LHCN-M2 (cell line): ENCODE data around the gene KHDC1L. TPM values are rescaled to one million over a fixed set of nuclear protein-coding genes. Genes with fewer than 3 reads are reported as not detected.
A peak's percentile ranks its signal among the peaks of the same experiment; 100 is the strongest.
"Not testable (repeated sequence)": the region's sequence is repeated elsewhere in the genome, so short reads cannot be mapped to it uniquely, and the experiment has no call there.

Experiments
- DNase-seq: peaks from one replicate; pipeline ENCODE4 v3.0.0-alpha.2; 2012; ENCODE audit warnings: low read depth
- polyA plus RNA-seq: library from polyadenylated mRNA; unstranded; fragments of >200 nt; gene quantifications from one replicate; pipeline ENCODE4 v1.2.1, GENCODE V29; 2012; ENCODE audit warnings: missing spikeins
- total RNA-seq: library from RNA; depleted of rRNA; stranded (reverse); fragments of >200 nt; gene quantifications from 2 replicates; pipeline ENCODE4 v1.2.3, GENCODE V29; 2014; rRNA removed

Gene KHDC1L, protein sequence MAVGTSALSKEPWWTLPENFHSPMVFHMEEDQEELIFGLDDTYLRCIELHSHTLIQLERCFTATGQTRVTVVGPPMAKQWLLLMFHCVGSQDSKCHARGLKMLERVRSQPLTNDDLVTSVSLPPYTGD
- not detected in 2 replicates for total RNA-seq
- polyA plus RNA-seq: 0.21 TPM

DNA sequence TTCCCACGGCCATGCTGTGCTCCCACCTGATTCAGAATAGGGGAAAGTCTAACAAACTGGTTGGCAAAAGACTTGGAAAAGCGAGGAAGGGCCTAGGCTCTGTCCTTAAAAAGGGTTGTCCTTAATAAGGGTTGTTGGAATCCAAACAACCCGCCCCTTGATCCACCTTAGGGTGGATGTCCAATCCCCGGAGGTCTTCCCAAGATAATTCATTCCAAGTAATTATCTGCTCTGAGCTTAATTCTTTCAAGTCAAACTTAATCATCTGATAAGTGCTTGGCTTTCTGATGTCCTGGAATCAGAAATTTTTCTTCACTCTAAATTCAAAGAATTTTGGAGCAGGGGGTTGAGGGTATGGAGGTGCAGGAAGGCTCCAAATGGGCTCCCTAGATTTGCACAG is at the start of gene KHDC1L:
KHDC1L (minus strand) TSS at position 101 of the 400 bp plus-strand sequence; CDS start at position 13, 88 bp downstream.
- DNase-seq: no peak

DNA sequence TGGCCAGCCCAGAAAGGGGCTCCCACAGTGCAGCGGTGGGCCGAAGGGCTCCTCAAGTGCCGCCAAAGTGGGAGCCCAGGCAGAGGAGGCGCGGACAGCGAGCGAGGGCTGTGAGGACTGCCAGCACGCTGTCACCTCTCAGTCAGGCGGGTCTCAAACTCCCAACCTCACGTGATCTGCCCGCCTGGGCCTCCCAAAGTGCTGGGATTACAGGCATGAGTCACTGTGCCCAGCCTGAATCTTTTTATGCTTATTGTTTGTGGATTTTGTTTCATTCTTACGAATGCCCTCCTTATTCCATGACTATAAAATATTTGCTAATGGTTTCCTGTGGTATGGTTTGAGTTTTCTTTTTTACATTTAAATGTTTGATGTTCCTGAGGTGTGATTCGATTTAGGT is 44.0 kb upstream of the KHDC1L start:
- DNase-seq: peak; percentile 12

DNA sequence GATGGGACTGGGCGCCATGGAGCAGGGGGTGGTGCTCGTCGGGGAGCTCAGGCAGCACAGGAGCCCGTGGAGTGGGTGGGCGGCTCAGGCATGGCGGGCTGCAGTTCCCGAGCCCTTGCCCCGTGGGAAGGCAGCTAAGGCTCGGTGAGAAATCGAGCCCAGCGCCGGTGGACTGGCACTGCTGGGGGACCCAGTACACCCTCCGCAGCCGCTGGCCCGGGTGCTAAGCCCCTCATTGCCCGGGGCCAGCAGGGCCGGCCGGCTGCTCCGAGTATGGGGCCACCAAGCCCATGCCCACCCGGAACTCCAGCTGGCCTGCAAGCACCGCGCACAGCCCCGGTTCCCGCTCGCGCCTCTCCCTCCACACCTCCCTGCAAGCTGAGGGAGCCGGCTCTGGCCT is 43.6 kb upstream of the KHDC1L start:
- not testable (repeated sequence) for DNase-seq

DNA sequence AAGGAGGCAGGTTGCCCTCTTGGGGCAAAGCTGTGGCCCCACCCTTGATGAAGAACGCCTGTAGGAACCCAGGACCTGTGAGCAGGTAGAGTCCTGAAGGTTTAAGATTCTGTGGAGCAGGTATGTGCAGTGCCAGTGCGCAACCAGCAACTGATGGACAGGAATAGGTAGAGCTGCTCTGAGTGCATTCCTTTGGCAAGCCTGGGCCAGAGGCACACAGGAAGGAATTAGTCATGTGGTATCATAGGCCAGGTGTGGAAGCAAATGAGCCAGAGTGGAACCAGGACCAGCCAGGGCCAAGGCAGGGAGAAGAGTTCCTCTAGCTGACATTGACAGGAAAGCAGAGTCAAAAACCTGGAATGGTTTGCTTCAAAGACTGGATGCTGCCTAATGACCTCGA is 39.1 kb upstream of the KHDC1L start:
- DNase-seq: no peak

DNA sequence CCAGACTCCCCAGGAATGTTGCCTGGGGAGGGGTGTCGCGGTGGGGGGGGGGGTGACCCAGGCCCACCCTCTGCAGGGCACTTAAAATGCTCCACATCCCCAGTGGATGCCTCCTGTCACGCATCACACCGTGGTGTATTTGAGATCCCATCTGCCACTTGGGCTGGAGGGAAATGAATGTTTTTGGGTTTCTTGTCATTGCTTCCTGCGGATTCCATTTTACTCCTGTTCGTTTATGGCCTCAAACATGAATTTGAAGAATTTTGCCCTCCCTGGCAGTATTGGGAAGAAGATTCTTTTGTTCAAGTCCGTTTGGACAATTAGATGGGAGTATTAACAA is 38.2 kb upstream of the KHDC1L start:
- DNase-seq: peak; percentile 7

DNA sequence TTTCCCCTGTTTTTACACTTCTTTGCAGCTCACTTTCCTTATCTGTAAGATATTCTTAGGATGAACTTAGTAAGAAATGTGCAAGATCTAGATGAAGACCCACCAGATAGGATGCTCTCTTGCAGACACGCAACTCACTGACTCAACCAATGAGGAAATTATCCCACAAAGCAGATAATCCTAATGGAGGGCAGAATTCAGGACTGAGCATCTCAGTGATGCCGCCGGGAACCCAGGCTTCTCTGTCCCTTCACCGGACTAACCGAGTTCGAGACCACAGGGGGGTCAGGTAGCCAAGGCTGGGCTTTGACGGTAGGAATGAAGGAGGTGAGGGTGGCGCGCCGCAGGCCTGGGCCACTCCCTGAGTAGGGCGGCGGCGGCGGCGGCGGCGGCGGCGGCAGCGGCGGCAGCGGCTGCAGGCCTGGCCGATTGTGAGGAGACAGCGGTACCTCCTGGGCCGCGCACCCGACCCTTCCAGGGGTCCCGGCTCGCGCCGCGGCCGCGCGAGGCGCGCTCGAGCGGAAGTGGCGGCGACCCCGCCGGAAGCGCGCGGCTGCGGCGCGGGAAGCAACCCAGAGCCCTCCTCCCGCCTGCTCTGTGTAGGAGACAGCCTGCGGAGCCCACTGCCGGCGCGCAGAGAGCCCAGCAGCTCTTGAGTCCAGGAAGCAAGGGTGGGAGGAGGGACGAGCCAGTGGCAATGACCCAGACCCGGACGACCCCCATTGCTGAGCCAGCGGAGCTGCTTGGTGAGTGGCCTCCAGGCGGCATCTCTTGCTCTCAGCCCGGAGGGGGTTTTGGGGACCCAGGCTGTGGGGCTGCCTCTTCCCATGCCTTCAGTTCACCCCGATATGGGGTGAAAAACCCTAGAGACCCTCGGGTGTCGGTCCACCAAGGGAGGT is 37.6 kb upstream of the KHDC1L start, which contains the start of gene KHDC1:
KHDC1 (minus strand) TSS at position 526 of the 899 bp plus-strand sequence. CDS start 20,679 bp downstream, outside the sequence.
- DNase-seq: peak; percentile 50

DNA sequence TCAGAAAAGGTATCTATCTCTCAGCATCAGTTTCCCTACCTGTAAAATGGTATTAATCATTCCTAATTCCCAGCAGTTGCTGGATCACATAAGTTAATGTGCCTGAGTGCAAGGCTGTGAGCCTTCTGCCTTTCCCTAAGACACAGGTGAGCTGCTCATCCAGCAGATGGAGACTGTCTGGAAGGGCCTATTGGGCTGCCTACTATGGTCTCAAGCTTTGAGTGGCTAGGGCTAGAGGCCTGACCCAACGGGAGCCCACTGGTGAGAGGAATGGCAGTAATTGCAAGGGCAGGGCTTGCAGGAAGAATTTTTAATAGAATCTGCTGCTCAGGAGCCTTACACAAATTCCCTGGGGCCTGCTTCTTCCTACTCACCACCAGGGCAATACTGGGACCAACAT is 33.4 kb upstream of the KHDC1L start:
- no peak for DNase-seq

DNA sequence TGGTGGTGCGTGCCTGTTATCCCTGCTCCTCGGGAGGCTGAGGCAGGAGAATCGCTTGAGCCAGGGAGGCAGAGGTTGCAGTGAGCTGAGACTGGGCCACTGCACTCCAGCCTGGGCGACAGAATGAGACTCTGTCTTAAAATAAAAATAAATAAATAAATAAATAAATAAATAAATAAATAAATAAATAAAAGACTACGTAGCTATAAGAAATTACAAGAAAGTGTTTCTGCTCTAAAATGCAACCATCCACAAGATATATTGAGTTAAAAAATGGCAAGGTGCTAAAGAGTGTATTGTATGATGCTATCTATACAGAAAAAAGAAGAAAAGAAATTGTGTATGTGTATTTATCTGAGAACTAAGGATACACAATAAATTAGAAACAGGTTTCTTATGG is 29.0 kb upstream of the KHDC1L start:
- DNase-seq: not testable (repeated sequence)

DNA sequence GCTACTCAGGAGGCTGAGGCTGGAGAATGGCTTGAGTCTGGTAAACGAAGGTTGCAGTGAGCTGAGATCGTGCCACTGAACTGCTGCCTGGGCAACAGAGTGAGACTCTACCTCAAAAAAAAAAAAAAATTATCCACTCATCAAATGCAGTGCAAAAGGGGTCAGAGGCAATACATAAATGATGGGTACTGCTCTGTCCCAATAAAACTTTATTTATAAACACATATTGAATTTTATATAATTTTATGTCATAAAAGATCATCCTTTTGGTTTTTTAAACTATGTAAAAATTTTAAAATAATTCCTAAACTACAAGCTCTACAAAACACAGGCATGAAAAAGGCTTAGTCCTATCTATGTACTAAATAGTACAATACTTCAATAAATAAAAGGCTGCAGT is 27.4 kb upstream of the KHDC1L start:
- DNase-seq: no peak

DNA sequence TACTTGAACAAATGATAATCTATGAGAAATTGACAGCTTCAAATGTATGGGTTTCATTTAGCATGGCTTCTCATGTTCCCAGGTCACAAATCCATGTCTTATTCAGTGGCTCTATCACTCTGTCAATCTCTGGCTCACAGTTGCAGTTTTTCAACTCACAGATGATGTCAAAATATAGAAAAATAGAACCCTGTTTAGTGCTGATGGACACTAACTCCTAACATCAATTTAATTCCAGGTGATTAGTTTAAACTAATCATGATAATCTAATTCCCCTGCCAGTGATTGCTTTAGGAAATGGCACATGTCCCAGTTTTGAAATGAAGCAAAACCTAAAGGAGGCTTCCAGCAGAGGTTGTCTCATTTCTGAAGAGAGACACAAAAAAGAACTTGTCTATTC is 24.7 kb upstream of the KHDC1L start:
- DNase-seq: no peak

DNA sequence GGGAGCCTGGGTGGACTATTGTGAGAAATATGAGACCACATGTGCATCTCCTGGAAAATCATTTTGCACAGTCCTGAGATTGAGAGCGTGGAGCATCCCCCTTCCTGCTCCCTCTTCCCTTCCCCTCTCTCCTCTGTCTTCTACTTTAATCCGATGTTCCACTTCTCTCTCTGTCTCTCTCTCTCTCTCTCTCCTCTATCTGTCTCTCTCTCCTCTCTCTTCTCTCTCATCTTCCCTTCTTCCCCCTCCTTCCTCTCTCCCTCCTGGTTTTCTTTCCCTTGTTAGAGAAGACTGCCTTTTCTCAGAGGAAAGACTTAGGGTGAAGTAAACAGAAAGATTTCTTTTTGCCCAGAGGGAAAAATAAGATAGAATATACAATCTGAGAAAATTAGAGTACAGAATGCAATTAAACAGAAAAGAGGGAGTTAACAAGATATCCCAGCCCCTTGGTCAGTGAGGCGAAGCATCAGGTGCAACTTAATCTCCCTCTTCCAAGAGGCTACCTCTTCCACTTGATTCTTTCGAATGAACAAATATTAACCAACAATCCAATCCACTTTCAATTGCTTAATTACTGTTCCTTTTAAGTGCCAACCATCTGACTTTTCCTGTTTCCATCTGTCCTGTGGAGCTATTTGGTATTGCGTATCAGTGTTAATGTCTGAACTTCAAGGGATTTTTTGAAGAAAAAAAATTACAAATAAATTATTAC is 23.1 kb upstream of the KHDC1L start:
- no peak for DNase-seq

DNA sequence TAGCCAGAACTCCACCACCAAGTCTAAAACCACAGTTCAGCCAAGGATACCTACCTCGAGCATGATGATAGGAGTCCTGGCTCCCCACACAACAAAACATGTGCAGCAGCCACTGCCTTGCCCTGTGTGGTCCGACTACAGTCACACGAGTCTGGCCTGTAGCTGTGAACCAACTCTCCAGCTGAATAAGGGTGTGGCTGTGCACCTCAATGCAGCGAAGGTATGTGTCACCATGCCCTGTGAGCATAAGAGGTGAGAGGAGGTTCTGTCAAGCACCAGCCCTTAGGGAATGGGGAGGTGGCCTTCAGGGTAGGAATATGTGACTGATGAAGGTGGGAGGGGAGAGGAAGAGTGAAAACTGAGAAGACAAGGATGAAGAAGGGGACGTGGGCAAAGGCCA is 16.7 kb upstream of the KHDC1L start:
- no peak for DNase-seq

DNA sequence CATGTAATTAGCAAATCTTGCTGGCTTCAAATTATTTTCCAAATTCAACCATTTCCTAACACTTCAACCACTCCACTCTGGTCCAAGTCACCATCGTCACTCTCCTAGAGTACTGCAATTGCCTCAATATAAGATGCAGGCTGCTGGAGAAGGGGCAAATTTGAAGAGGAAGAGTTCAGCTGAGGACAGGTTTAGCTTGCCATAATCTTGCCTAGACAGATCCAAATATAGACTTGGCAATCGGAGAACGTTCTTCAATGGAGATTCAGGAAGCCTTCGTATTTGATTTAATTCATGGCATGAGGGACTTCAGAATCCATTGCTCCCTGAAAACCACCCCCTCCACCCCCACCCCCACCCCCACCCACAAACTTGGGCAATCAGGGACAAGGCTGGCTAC is 15.4 kb upstream of the KHDC1L start:
- DNase-seq: no peak

DNA sequence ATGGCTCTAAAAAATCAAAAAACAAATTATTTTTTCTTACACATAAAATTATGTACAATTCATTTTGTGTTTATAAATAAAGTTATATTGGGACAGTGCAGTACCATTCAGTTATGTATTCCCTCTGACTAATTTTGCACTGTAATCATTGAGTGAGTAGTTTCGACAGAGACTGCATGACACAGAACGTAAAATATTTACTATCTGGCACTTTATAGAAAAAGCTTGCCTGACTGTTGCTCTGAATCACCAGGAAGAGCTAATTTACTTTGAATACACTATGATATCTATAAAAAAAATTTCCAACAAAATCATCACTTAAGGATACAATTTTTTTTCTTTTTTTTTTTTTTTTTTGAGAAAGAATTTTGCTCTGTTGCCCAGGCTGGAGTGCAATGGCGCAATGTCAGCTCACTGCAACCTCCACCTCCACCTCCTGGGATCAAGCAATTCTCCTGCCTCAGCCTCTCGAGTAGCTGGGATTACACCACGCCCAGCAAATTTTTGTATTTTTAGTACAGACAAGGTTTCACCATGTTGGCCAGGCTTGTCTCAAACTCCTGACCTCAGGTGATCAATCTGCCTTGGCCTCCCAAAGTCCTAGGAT is 11.0 kb upstream of the KHDC1L start:
- DNase-seq: peak; percentile 87

DNA sequence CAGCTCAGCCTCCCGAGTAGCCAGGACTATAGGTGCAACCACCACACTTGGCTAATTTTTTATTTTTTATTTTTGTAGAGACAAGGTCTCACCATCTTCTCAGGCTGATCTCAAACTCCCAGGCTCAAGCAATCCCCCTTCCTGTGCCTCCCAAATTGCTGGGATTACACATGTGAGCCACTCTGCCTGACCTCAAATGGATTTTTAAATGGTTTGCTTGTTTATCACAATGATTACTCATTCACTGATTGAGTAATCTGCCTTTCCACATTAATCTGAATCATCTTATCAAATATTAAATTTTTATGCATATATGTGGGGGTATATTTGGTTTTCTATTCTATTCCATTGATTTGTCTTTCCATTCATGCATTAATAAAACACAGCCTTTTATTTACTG is 9.4 kb upstream of the KHDC1L start:
- DNase-seq: peak; percentile 82

DNA sequence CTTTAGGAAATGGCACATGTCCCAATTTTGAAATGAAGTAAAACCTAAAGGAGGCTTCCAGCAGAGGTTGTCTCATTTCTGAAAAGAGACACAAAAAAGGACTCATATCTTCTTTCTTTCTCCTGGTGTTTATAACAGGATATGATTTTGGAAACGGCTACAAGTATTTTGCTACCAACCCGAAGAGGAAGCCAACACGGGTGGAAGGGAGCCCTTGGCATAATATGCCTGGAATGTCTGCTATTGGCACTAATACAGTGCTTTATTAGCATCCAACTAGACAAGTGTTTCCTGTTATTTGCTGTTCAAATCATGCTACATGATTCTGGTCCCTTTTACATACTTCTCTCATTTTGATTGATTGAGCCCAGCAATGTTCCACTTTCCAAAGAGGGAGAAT is 8.7 kb upstream of the KHDC1L start:
- not testable (repeated sequence) for DNase-seq

DNA sequence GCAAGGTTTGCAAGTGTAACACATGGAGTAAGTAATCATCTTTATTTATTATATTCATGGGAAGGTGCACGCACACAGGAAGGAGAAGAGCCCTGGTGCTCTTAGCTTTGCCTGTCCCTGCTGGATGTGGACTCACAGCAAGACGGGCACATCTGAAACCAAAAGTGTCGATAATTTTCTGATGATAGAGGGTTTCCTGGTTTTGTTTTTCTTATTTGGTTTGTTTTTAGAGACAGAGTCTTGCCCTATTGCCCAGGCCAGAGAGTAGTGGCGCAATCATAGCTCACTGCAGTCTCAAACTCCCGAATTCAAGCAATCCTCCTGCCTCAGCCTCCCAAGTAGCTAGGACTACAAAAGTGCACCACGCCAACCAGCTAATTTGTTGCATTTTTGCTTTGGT is 7.8 kb upstream of the KHDC1L start:
- DNase-seq: no peak

DNA sequence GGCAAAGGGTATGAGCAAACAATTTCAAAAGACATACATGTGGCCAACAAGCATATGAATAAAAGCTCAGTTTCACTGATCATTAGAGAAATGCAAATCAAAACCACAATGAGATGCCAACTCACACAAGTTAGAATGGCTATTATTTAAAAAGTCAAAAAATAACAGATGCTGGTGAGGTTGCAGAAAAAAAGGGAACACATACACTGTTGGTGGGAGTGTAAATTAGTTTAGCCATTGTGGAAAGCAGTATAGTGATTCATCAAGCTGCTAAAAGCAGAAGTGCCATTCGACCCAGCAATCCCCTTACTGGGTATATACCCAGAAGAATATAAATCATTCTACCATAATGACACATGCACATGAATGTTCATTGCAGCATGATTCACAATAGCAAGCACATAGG is 6.7 kb upstream of the KHDC1L start:
- peak; percentile 32 for DNase-seq

DNA sequence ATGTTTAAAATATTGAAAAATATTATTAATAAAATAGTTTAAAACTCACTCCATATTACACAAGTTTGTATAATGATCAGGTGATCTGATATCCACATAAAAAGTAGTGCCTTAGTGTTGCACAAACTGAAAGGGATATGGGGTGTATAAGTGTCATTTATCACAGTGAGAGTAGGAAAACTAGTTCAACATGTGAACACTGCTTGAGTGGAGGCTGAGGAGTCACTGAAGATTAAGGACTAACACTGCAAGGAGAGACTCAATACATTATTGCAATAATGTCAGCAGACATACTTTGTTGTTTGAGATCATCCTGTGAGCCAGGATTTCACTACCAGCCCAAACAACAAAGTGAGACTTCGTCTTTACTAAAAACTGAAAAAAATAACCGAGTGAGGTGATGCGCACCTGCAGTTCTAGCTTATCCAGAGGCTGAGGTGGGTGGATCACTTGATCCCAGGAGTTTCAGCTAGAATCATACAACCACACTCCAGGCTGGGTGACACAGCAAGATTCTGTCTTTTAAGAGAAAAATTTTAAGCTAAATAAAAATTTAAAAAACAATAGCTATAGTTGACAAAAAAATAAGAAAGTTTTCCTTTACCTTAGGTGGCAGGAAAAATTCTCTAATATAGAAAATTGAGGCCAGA is 2.4 kb upstream of the KHDC1L start:
- no peak for DNase-seq

DNA sequence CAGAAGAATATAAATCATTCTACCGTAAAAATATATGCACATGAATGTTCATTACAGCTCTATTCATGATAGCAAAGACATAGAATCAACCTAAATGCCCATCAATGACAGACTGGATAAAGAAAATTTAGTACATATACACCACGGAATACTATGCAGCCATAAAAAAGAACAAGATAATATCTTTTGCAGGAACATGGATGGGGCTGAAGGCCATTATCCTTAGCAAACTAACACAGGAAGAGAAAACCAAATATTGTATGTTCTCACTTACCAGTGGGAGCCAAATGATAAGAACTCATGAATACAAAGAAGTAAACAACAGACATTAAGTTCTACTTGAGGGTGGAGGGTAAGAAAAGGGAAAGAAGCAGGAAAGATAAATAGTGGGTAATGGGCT is 8.4 kb downstream of the KHDC1L start:
- no peak for DNase-seq

DNA sequence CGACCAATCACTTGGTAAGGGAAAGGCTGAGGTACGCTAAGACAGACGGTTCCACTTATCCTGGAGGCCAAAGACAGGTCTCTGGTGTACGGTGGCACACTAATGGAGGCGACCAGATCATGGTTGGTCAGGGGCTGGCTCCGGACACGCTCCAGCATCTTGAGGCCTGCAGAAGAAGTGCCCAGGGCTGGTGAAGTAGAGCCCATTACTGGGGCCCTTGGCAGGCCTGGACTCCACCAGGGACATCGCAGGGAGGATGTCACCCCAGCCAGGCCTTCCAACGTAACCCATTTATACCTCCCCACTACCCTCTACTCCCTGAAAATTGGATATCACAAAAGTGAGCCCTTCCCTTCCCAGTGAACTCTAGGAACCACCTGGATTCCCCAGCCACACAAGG is 16.2 kb downstream of the KHDC1L start:
- no peak for DNase-seq
